ENCODE measurements around the gene PRR14L.

GRCh38 chr22:31748490-31748889 lies 1.4 kb downstream of the PRR14L start:
- no peak for TF ChIP-seq CTCF (conservative IDR thresholded peaks at IDR 0.05)
- TF ChIP-seq ZFX (IDR thresholded peaks at IDR 0.05): no peak

Measured in C4-2B (cell line).